AG04450 (cell line): ENCODE measurements around the gene SLC1A2. TPM values are rescaled to one million over a fixed set of nuclear protein-coding genes. Genes with fewer than 3 reads are reported as not detected.

ENCODE experiments used
- CTCF ChIA-PET: fragments of 300-600, 350-600 bp; formaldehyde crosslinking; extraction: SDS; loops from one replicate; lab custom pipeline; 2022; ENCODE audit warnings: antibody characterized with exemption, inconsistent platforms; lab: Charles Lee
- POLR2A ChIA-PET: fragments of 350-600 bp; formaldehyde crosslinking; extraction: SDS; loops from one replicate; lab custom pipeline; 2021; ENCODE audit warnings: antibody characterized with exemption, inconsistent platforms; lab: Yijun Ruan, JAX
- DNase-seq: peaks from one replicate; pipeline ENCODE4 v3.0.0-alpha.2; 2011; ENCODE audit warnings: low read depth, low spot score
- H3K27ac ChIP-seq: one replicate; pipeline ENCODE4 v1.5.1; 2012; ENCODE audit warnings: low read depth, low read length, control low read depth
- H3K27me3 ChIP-seq: one replicate; pipeline ENCODE4 v1.6.0; 2012; ENCODE audit warnings: low read length; ENCODE audit not compliant: control insufficient read depth, insufficient read depth
- H3K4me3 ChIP-seq: 2 replicates; pipeline ENCODE4 v1.5.1; 2011; ENCODE audit warnings: mild to moderate bottlenecking, low read depth, low read length, control low read depth
- H3K9me3 ChIP-seq: 2 replicates; pipeline ENCODE4 v1.5.1; 2012; ENCODE audit warnings: low read length; ENCODE audit not compliant: control insufficient read depth, insufficient read depth
- CTCF ChIP-seq: IDR thresholded peaks from 2 replicates; pipeline ENCODE4 v1.5.1; 2011; ENCODE audit warnings: low read depth, low read length, control low read depth, inconsistent platforms
- polyA plus RNA-seq: library from polyadenylated mRNA; depleted of rRNA; stranded (reverse); fragments of >200 nt; gene quantifications from 2 replicates; pipeline ENCODE4 v1.2.3, GENCODE V29; 2011

Gene SLC1A2
- polyA plus RNA-seq, 1 experiment = 1.1 TPM

DNA sequence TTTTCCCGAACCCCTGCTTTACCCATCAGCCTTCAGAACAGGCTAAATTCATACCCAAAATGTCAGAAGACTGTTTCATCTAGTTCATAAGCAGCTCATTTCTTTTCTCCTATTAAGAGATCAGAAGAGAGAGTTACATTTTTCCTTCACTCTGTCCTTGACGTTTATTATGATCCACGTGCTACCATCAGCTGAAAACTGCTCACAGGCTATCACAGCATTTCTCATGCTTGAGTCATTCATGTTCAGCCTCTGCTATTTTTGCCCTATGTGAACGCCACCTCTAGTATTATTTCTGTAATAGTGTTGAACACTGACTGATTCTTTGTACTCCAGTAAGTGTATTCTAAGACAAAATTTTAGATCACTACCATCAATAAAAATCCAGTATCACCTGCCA, 51.9 kb downstream of the SLC1A2 start:
- Histone ChIP-seq H3K27me3 (no peaks in the 10 kb centered on the region), H3K27ac (peak overlapping the region; percentile 80), H3K4me3 (no peak overlapping the region), H3K9me3 (no peaks in the 10 kb centered on the region; the same call in 1 of the 2 replicates)
- ChIA-PET CTCF (interaction anchor here (0.6 to 2.0 kb wide), 6 partner anchors 10 to 441 kb away, joined by 3 to 6 read pairs (median 3); no protein-coding TSS in a partner anchor), POLR2A (interaction anchor here (0.6 to 1.2 kb wide), 5 partner anchors 32 to 646 kb away, joined by 3 to 7 read pairs (median 3); no protein-coding TSS in a partner anchor)
- DNase-seq = peak; percentile 56
- no peak for TF ChIP-seq CTCF

DNA sequence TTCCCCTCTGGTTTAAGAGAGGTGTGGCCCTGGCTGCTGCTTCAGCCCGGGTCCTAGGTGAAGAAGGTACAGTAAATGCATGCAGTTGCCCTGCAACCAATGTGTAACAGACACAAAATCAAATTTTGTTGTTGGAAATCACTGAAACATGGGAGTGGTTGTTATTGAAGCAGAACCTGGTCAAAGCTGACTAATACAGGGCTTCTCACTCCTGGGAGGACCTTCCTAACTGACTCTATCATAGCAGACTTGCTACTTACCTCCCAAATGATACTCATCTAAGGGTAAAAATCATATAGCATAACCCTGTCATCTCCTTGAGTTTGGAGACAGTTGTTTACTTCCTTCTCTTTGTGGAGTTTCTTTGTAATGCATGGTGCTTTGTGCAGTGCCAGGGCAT, 52.6 kb downstream of the SLC1A2 start:
- Histone ChIP-seq H3K27me3 (no peaks in the 10 kb centered on the region), H3K27ac (peak overlapping the region; percentile 80), H3K4me3 (no peak overlapping the region), H3K9me3 (no peaks in the 10 kb centered on the region; the same call in 1 of the 2 replicates)
- ChIA-PET POLR2A (interaction anchor here (0.6 to 0.7 kb wide), 2 partner anchors 99 to 433 kb away, joined by 3 to 6 read pairs; no protein-coding TSS in a partner anchor), CTCF (interaction anchor here (0.9 to 1.3 kb wide), 3 partner anchors 11 to 67 kb away, joined by 3 read pairs; no protein-coding TSS in a partner anchor)
- DNase-seq = no peak
- TF ChIP-seq CTCF = no peak

- no peaks in the 10 kb centered on the region for H3K27me3 ChIP-seq
- H3K27ac ChIP-seq = no peak overlapping the region
- H3K4me3 ChIP-seq = no peak overlapping the region
- CTCF ChIA-PET = no interaction called here
- no peak for DNase-seq
- H3K9me3 ChIP-seq = no peaks in the 10 kb centered on the region; the same call in 1 of the 2 replicates
- POLR2A ChIA-PET = no interaction called here
- no peak for TF ChIP-seq CTCF
These were observed 53.4 kb downstream of the SLC1A2 start for GRCh38 chr11:35365961-35366360.

- Histone ChIP-seq H3K4me3 (no peak overlapping the region), H3K27me3 (no peaks in the 10 kb centered on the region), H3K27ac (no peak overlapping the region), H3K9me3 (no peaks in the 10 kb centered on the region; the same call in 1 of the 2 replicates)
- ChIA-PET POLR2A (no interaction called here), CTCF (no interaction called here)
- no peak for DNase-seq
- no peak for TF ChIP-seq CTCF
These were observed 54.0 kb downstream of the SLC1A2 start for GRCh38 chr11:35365395-35365794.

DNA sequence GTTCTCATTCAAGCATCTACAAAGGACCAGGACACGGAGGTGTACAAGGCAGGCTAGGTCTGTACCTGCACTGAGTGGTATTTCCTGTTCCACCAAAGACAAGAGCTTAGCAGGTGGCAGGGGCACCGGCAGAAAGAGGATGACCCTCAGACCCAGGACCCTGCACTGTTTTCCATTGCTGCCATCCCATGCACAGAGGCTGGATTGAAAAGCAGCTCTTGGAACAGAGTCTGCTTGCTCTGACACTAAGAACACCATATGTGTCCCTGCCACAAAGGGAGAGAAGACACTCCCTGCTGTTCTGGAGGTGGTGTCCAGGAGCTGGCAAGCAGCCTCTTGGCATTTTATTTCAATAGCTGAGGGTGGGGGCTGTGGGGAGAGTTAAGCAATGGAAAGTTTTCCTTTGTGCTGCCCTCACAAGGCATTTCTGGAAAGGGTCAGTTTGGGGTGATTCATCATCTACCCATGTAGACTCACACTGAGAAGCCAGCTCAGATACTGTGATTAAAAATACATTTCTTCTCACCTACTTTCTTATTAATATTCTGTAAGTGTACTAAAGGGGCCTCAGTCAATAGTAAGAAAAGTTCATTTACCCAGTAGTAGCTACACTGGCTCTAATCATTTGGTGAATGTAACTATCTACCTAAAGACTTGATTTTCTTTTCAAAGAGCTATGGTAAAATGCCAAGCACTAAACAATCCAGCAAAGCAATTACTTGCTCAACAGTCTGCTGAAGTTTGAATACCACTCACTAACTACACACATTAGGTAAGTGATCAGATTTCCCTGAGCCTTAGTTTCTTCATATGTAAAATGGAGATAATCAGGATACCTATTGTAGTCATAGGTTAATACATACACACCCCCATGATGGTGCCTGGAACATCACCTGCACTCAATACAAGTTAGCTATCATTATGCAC, 55.2 kb downstream of the SLC1A2 start:
- POLR2A ChIA-PET = interaction anchor here (1.2 to 1.6 kb wide), 3 partner anchors 13 to 387 kb away, joined by 4 to 5 read pairs (median 4); no protein-coding TSS in a partner anchor
- CTCF ChIA-PET = interaction anchor here (1.0 to 1.6 kb wide), 2 partner anchors 127 to 438 kb away, joined by 4 to 6 read pairs; no protein-coding TSS in a partner anchor
- Histone ChIP-seq H3K27ac (peak overlapping the region; percentile 25), H3K27me3 (no peaks in the 10 kb centered on the region), H3K9me3 (no peaks in the 10 kb centered on the region; the same call in 1 of the 2 replicates), H3K4me3 (no peak overlapping the region)
- DNase-seq = no peak
- 0 out of 2 replicates have a peak, but pooled peaks have one; percentile 5 for TF ChIP-seq CTCF
